HG02870 (cell line): Measurements from ENCODE around the gene MPRIP.

ENCODE experiments used
- ATAC-seq: cut with Tn5 transposase; IDR thresholded peaks from one replicate; pipeline ENCODE4 v1.9.1; 2021; ENCODE audit warnings: mild to moderate bottlenecking, moderate library complexity; ENCODE audit not compliant: unreplicated experiment

The MPRIP gene

GRCh38 chr17:17106756-17107155 lies 64.5 kb downstream of the MPRIP start:
- ATAC-seq, result no peak

GRCh38 chr17:17107281-17107680 lies 65.0 kb downstream of the MPRIP start:
- no peak for ATAC-seq

GRCh38 chr17:17107891-17108431 lies 65.7 kb downstream of the MPRIP start:
- no peak for ATAC-seq

GRCh38 chr17:17108451-17109049 lies 66.3 kb downstream of the MPRIP start:
- ATAC-seq, result no peak

GRCh38 chr17:17109256-17109655 lies 67.0 kb downstream of the MPRIP start:
- no peak for ATAC-seq

- no peak for ATAC-seq
Observed at GRCh38 chr17:17109907-17110306, 67.7 kb downstream of the MPRIP start.

GRCh38 chr17:17110520-17110919 lies 68.3 kb downstream of the MPRIP start:
- ATAC-seq, result no peak

GRCh38 chr17:17111401-17112393 lies 69.4 kb downstream of the MPRIP start:
- no peak for ATAC-seq

GRCh38 chr17:17112628-17113200 lies 70.5 kb downstream of the MPRIP start:
- ATAC-seq, result no peak

- no peak for ATAC-seq
Observed at GRCh38 chr17:17114592-17115225, 72.5 kb downstream of the MPRIP start.

- ATAC-seq, result no peak
Observed at GRCh38 chr17:17115620-17116019, 73.4 kb downstream of the MPRIP start.

- ATAC-seq, result no peak
Observed at GRCh38 chr17:17116406-17116805, 74.1 kb downstream of the MPRIP start.

- ATAC-seq, result no peak
Observed at GRCh38 chr17:17117923-17118322, 75.7 kb downstream of the MPRIP start.

- no peak for ATAC-seq
Observed at GRCh38 chr17:17118399-17118798, 76.1 kb downstream of the MPRIP start.

- no peak for ATAC-seq
Observed at GRCh38 chr17:17119106-17119505, 76.8 kb downstream of the MPRIP start.

- no peak for ATAC-seq
Observed at GRCh38 chr17:17119533-17119932, 77.3 kb downstream of the MPRIP start.

- ATAC-seq, result no peak
Observed at GRCh38 chr17:17120294-17120693, 78.0 kb downstream of the MPRIP start.

- no peak for ATAC-seq
Observed at GRCh38 chr17:17120701-17121100, 78.4 kb downstream of the MPRIP start.

GRCh38 chr17:17121162-17121561 lies 78.9 kb downstream of the MPRIP start:
- ATAC-seq, result no peak

- no peak for ATAC-seq
Observed at GRCh38 chr17:17122781-17123483, 80.7 kb downstream of the MPRIP start.
